ENCODE measurements around the gene MLIP.

- TF ChIP-seq POLR2A (IDR thresholded peaks at IDR 0.05; ENCODE audit: borderline replicate concordance, extremely low read depth, insufficient read depth, insufficient read length): no peak
- no peak for TF ChIP-seq CTCF (IDR thresholded peaks at IDR 0.05 in 2 of 3, conservative IDR thresholded peaks at IDR 0.05 in 1 of 3; ENCODE audit: borderline replicate concordance in 1 of 3, insufficient read depth in 1 of 3, low read depth in 2 of 3, low read length in 2 of 3)
- TF ChIP-seq REST (IDR thresholded peaks at IDR 0.05; ENCODE audit: low read depth): no peak
These were observed 196.2 kb downstream of the MLIP start for GRCh38 chr6:54307439-54307910.

Measured in HCT116 (cell line).